Measurements from ENCODE around the gene RAPGEF3. TPM values are rescaled to one million over a fixed set of nuclear protein-coding genes. Genes with fewer than 3 reads are reported as not detected.

Gene RAPGEF3
- total and polyA plus RNA-seq, 4 donors, result 1.3 to 4.3 (median 1.4) TPM

GRCh38 chr12:47768323-47768811, 9.7 kb upstream of the RAPGEF3 start (continued):
- TF ChIP-seq ZBTB33 (IDR thresholded peaks at IDR 0.05) (no peak), HNF4G (IDR thresholded peaks at IDR 0.05) (no peak), EGR1 (IDR thresholded peaks at IDR 0.05; ENCODE audit: low read depth in 2 of 2) (no peak), SP1 (IDR thresholded peaks at IDR 0.05) (no peak), YY1 (IDR thresholded peaks at IDR 0.05) (peak; percentile 14), JUND (IDR thresholded peaks at IDR 0.05) (no peak)

GRCh38 chr12:47767216-47767724, 8.6 kb upstream of the RAPGEF3 start:
- 45% methylated on average over 4 of the region's 4 CpGs for WGBS
- peak; percentile 68 for DNase-seq (ENCODE audit: low spot score)
- H3K4me1 ChIP-seq (ENCODE audit: control insufficient read depth in 4 of 4, insufficient read depth in 4 of 4, low read length in 3 of 4), result peaks cover 2 to 19% (median 7%) of the 10 kb centered on the region in 4 donors

More at GRCh38 chr12:47767216-47767724, 8.6 kb upstream of the RAPGEF3 start:
- Histone ChIP-seq H3K4me3 (ENCODE audit: low read depth in 1 of 3, low read length in 3 of 3) (no peak overlapping the region), H3K36me3 (ENCODE audit: control insufficient read depth in 4 of 4, insufficient read depth in 3 of 4, low read depth in 1 of 4, low read length in 3 of 4) (no peaks in the 10 kb centered on the region), H3K9me3 (ENCODE audit: control insufficient read depth in 4 of 4, low read length in 3 of 4) (no peaks in the 10 kb centered on the region), H3K27ac (ENCODE audit: low read depth in 1 of 2, low read length in 2 of 2) (no peak overlapping the region), H3K9ac (ENCODE audit: low read depth in 1 of 2, low read length in 2 of 2) (no peak overlapping the region), H3K27me3 (ENCODE audit: control insufficient read depth in 4 of 4, insufficient read depth in 4 of 4, low read length in 3 of 4) (no peaks in the 10 kb centered on the region)
- TF ChIP-seq HNF4G (IDR thresholded peaks at IDR 0.05) (no peak), ZBTB33 (IDR thresholded peaks at IDR 0.05) (no peak), NR2F2 (IDR thresholded peaks at IDR 0.05) (no peak), RAD21 (IDR thresholded peaks at IDR 0.05) (peak; percentile 79 to 83), CTCF (IDR thresholded peaks at IDR 0.05; ENCODE audit: low read depth, low read length, missing input control) (peak; percentile 68), HNF4A (conservative IDR thresholded peaks at IDR 0.05) (peak in 1 of 2 donors; percentile 18)
